ENCODE measurements around the gene MGAT2. TPM values are rescaled to one million over a fixed set of nuclear protein-coding genes. Genes with fewer than 3 reads are reported as not detected.

The MGAT2 gene
- total and polyA plus RNA-seq, 9 of the 15 experiments (the other 6 are each of a cell fraction or from before 2014, with no cell fraction given): 0.03 to 33.3 (median 24.6) TPM; not detected in 1

- peak; percentile 52; the same call in 1 of the 2 replicates for TF ChIP-seq ZNF407 (IDR thresholded peaks at IDR 0.05; ENCODE audit: low read depth)
- TF ChIP-seq PHB2 (IDR thresholded peaks at IDR 0.05; ENCODE audit: low read depth): no peak
- TF ChIP-seq THRB (CRISPR knock-in tag; conservative IDR thresholded peaks at IDR 0.05): no peak
- TF ChIP-seq ZKSCAN8 (CRISPR knock-in tag; IDR thresholded peaks at IDR 0.05): 0 out of 2 replicates have a peak, but pooled peaks have one; percentile 36
- TF ChIP-seq NFE2L1 (tag; IDR thresholded peaks at IDR 0.05; ENCODE audit: borderline replicate concordance, low read depth): no peak
- peak; percentile 39; the same call in 1 of the 2 replicates for TF ChIP-seq CXXC5 (CRISPR knock-in tag; IDR thresholded peaks at IDR 0.05)
- no peak for TF ChIP-seq DDX20 (tag; IDR thresholded peaks at IDR 0.05; ENCODE audit: low read depth)
- no peak for TF ChIP-seq NFRKB (IDR thresholded peaks at IDR 0.05; ENCODE audit: low read depth)
- TF ChIP-seq, protein P1, sequence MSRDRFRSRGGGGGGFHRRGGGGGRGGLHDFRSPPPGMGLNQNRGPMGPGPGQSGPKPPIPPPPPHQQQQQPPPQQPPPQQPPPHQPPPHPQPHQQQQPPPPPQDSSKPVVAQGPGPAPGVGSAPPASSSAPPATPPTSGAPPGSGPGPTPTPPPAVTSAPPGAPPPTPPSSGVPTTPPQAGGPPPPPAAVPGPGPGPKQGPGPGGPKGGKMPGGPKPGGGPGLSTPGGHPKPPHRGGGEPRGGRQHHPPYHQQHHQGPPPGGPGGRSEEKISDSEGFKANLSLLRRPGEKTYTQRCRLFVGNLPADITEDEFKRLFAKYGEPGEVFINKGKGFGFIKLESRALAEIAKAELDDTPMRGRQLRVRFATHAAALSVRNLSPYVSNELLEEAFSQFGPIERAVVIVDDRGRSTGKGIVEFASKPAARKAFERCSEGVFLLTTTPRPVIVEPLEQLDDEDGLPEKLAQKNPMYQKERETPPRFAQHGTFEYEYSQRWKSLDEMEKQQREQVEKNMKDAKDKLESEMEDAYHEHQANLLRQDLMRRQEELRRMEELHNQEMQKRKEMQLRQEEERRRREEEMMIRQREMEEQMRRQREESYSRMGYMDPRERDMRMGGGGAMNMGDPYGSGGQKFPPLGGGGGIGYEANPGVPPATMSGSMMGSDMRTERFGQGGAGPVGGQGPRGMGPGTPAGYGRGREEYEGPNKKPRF (IDR thresholded peaks at IDR 0.05; ENCODE audit: low read depth, low read length): no peak
- TF ChIP-seq LARP7 (IDR thresholded peaks at IDR 0.05): 0 out of 2 replicates have a peak, but pooled peaks have one; percentile 14
- TF ChIP-seq, protein P2, sequence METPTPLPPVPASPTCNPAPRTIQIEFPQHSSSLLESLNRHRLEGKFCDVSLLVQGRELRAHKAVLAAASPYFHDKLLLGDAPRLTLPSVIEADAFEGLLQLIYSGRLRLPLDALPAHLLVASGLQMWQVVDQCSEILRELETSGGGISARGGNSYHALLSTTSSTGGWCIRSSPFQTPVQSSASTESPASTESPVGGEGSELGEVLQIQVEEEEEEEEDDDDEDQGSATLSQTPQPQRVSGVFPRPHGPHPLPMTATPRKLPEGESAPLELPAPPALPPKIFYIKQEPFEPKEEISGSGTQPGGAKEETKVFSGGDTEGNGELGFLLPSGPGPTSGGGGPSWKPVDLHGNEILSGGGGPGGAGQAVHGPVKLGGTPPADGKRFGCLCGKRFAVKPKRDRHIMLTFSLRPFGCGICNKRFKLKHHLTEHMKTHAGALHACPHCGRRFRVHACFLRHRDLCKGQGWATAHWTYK (CRISPR knock-in tag; IDR thresholded peaks at IDR 0.05): no peak
- TF ChIP-seq MYC (IDR thresholded peaks at IDR 0.05; ENCODE audit: low read depth, low read length): 0 out of 2 replicates have a peak, but pooled peaks have one; percentile 8
- no peak for TF ChIP-seq MYC (CRISPR knock-in tag; IDR thresholded peaks at IDR 0.05; ENCODE audit: borderline replicate concordance, low read depth)
Measured at GRCh38 chr14:49586673-49587460, 33.7 kb upstream of the MGAT2 start (continued).

Measured in K562 (cell line).